MCF 10A (cell line): ENCODE measurements around the gene ABCG4. TPM values are rescaled to one million over a fixed set of nuclear protein-coding genes. Genes with fewer than 3 reads are reported as not detected.
"Not testable (repeated sequence)": the region's sequence is repeated elsewhere in the genome, so short reads cannot be mapped to it uniquely, and the experiment has no call there.

Experiments
- BruUV-seq: library from RNA; stranded (reverse); fragments of 400-500 nt; replicated peaks from 2 replicates; lab custom pipeline; 2021; lab: Mats Ljungman, UMichigan
- CTCF ChIA-PET: fragments of 300-600 bp; sonication (Branson Sonifier 250); formaldehyde crosslinking; extraction: SDS; loops from one replicate; lab custom pipeline; 2021; ENCODE audit warnings: antibody characterized with exemption, inconsistent platforms; lab: Yijun Ruan, JAX
- POLR2A ChIA-PET: fragments of 300-600, 350-650 bp; sonication (Branson Sonifier 250); formaldehyde crosslinking; extraction: SDS; loops from one replicate; lab custom pipeline; 2020; ENCODE audit warnings: antibody characterized with exemption, inconsistent platforms; lab: Yijun Ruan, JAX
- DNase-seq: peaks from one replicate; pipeline ENCODE4 v3.0.0-alpha.2; 2018; ENCODE audit not compliant: unreplicated experiment
- H3K27ac Mint-ChIP-seq: one replicate; pipeline ENCODE4 v1.8.0; 2022; ENCODE audit warnings: mild to moderate bottlenecking, low read depth, mixed read lengths; ENCODE audit not compliant: unreplicated experiment
- H3K27me3 Mint-ChIP-seq: one replicate; pipeline ENCODE4 v1.8.0; 2022; ENCODE audit warnings: mixed read lengths; ENCODE audit not compliant: insufficient read depth, unreplicated experiment
- H3K36me3 Mint-ChIP-seq: one replicate; pipeline ENCODE4 v1.8.0; 2022; ENCODE audit warnings: mild to moderate bottlenecking, moderate library complexity, mixed read lengths; ENCODE audit not compliant: insufficient read depth, unreplicated experiment
- H3K4me1 Mint-ChIP-seq: one replicate; pipeline ENCODE4 v1.8.0; 2022; ENCODE audit warnings: mixed read lengths; ENCODE audit not compliant: insufficient read depth, unreplicated experiment
- H3K4me3 Mint-ChIP-seq: one replicate; pipeline ENCODE4 v1.8.0; 2022; ENCODE audit warnings: mild to moderate bottlenecking, moderate library complexity, mixed read lengths; ENCODE audit not compliant: unreplicated experiment
- H3K9me3 Mint-ChIP-seq: one replicate; pipeline ENCODE4 v1.8.0; 2022; ENCODE audit warnings: mixed read lengths; ENCODE audit not compliant: unreplicated experiment
- CTCF ChIP-seq: fragments of 200-600 bp; IDR thresholded peaks from one replicate; pipeline ENCODE4 v1.8.0; 2022; ENCODE audit warnings: antibody characterized with exemption, mild to moderate bottlenecking; ENCODE audit not compliant: unreplicated experiment
- intact Hi-C: fragments of 100-400 bp; cut with micrococcal nuclease; formaldehyde crosslinking; loops from 2 replicates; pipeline ENCODE4 v1.14.1; 2022
- total RNA-seq: library from RNA; stranded (reverse); gene quantifications from 2 replicates; pipeline ENCODE4 v1.2.3, GENCODE V29; 2022

The ABCG4 gene
- total RNA-seq, 1 experiment from 2014 or later: not detected

DNA sequence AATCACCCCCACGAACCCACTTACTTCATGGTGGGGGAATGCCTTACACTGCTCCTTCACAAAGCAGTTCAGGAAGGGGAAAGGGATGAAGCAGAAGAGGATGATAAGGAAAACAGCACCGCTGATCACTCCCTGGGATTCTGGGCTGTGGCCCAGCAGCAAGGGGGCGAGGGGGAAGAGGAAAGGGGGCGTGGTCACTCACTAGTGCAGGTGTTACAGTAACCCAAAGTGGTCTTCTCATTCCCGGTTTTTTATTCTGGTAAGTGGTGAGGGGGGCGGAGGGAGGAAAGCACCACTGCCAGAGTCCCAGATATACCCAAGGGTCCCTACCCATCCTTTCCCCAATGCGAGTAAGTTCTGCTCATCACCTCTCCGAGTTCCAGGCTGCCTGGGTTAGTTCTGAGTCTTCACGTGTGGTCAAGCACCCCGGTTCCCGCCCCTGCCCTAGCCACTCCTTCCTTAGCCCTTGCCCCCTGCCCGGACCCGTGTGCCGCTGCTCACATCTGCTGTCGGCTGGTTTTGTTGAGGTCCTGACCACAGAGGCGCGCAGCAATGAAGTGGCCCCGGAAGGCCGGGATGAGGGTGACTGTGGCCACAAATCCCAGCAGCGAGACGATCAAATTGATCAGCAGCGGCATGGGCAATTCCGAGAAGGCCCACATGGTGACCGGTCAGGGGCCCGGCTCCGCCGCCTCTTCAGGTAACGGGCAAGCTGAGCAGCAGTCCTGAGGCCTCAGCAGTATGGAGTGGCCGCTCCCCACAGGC is 47.7 kb upstream of the ABCG4 start:
- peak; percentile 41 for DNase-seq
- ChIA-PET CTCF (interaction anchor here (0.6 to 1.6 kb wide), 5 partner anchors 9 to 272 kb away, joined by 3 to 6 read pairs (median 3); no protein-coding TSS in a partner anchor), POLR2A (interaction anchor here (0.6 to 9.3 kb wide), 20 partner anchors 7 to 336 kb away, joined by 3 to 149 read pairs (median 7); partner anchors contain the start of genes HINFP, HMBS, HYOU1 and MCAM)
- no peaks in the 10 kb centered on the region for H3K27me3 Mint-ChIP-seq
- H3K27ac Mint-ChIP-seq: peak overlapping the region; percentile 99
- H3K36me3 Mint-ChIP-seq: peaks cover 41% of the 10 kb centered on the region
- H3K4me1 Mint-ChIP-seq: peaks cover 16% of the 10 kb centered on the region
- no peaks in the 10 kb centered on the region for H3K9me3 Mint-ChIP-seq
- peak; percentile 8 for TF ChIP-seq CTCF
- H3K4me3 Mint-ChIP-seq: peak overlapping the region; percentile 78
- TSS peak; percentile 56 for BruUV-seq
- intact Hi-C loops: loop anchor here (2.0 to 10.0 kb wide), 5 partner anchors 20 to 184 kb away; partner anchors contain the start of genes HINFP, HYOU1, RPS25 and TRAPPC4

DNA sequence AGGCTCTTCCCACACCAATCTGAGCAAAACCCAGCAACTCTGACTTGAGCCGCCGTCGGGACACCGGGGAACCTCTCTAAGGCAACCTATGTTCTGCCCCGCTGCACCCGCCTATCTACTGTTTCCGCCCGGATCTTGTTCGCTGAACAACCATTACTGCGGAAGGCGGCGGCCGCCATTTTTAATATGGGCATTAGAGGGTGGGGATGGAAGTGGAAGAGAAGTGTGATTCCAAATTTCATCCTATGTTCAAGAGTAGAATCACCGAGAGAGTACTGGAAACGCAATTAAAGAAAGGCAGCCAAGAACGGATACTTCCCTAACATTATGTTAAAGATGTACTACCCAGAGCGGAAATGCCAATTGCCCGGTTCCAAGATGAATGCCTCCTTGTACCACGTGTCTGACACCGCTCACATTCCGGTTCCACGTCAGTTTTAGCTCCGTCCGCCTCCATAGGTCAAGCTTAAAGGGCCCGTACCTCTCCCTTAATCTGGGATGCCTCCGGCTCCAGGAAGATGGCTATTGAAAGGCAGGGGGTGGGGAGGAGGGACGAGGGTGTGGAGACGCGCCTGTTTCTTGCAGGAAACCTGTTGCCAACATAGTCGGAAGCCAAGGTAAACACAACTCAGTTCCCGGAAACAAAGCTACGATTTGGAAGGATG is 47.0 kb upstream of the ABCG4 start, which contains the start of gene DPAGT1:
DPAGT1 (minus strand) TSS at position 95 of the 665 bp plus-strand sequence. CDS start 198 bp downstream, outside the sequence.
- peak within 1 kb of the TSS; percentile 99 for H3K27ac Mint-ChIP-seq
- H3K4me1 Mint-ChIP-seq: peaks cover 16% of the 10 kb centered on the region
- peaks cover 34% of the 10 kb centered on the region for H3K36me3 Mint-ChIP-seq
- ChIA-PET POLR2A (interaction anchor here (0.6 to 9.3 kb wide), 33 partner anchors 8 to 410 kb away, joined by 3 to 149 read pairs (median 4); partner anchors contain the start of genes CBL, DDX6, HINFP and HMBS), CTCF (interaction anchor here (0.6 to 1.8 kb wide), 11 partner anchors 10 to 530 kb away, joined by 3 to 15 read pairs (median 4); no protein-coding TSS in a partner anchor)
- BruUV-seq: no TSS peak
- peak within 1 kb of the TSS; percentile 78 for H3K4me3 Mint-ChIP-seq
- DNase-seq: peak; percentile 99
- intact Hi-C loops: loop anchor here (1.0 to 10.0 kb wide), 6 partner anchors 19 to 183 kb away; partner anchors contain the start of genes HINFP, HYOU1, RPS25 and TRAPPC4
- H3K9me3 Mint-ChIP-seq: no peaks in the 10 kb centered on the region
- no peaks in the 10 kb centered on the region for H3K27me3 Mint-ChIP-seq
- TF ChIP-seq CTCF: no peak

GRCh38 chr11:119103161-119103664 is 45.6 kb upstream of the ABCG4 start:
- not testable (repeated sequence) for H3K27me3 Mint-ChIP-seq, DNase-seq, BruUV-seq, H3K9me3 Mint-ChIP-seq
- Mint-ChIP-seq H3K4me1 (peaks cover 17% of the 10 kb centered on the region), H3K27ac (peak overlapping the region; percentile 99), H3K4me3 (peak overlapping the region; percentile 78), H3K36me3 (peaks cover 21% of the 10 kb centered on the region)
- CTCF ChIA-PET: interaction anchor here (0.6 to 1.8 kb wide), 9 partner anchors 19 to 892 kb away, joined by 3 to 15 read pairs (median 4); no protein-coding TSS in a partner anchor
- intact Hi-C loops: loop anchor here (10.0 kb wide), 1 partner anchor 182 kb away; no protein-coding TSS in a partner anchor
- POLR2A ChIA-PET: interaction anchor here (0.6 to 9.3 kb wide), 15 partner anchors 9 to 312 kb away, joined by 3 to 149 read pairs (median 8); partner anchors contain the start of genes DDX6, HINFP, HMBS and NLRX1

DNA sequence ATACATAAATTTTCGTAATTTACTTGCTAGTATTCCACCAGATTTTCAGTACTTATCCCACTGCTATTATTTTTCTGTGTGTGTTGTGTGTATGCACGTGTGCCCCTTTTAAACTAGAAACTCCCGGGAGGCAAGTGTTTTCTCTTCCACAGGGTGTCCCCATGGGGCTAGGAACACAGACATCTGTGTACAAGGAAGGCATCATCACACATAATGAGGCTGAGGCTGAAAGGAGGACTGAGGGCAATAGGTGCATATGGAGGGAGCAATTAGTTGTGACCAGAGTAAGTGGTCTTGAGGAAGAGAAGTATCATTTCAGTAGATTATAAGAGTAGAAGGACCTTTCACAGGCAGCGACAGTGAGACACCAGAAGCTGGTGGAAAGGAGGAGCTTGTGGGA is 45.1 kb upstream of the ABCG4 start:
- DNase-seq: no peak
- peaks cover 15% of the 10 kb centered on the region for H3K36me3 Mint-ChIP-seq
- H3K4me3 Mint-ChIP-seq: peak overlapping the region; percentile 33
- H3K4me1 Mint-ChIP-seq: peaks cover 20% of the 10 kb centered on the region
- no TSS peak for BruUV-seq
- POLR2A ChIA-PET: interaction anchor here (2.2 to 9.3 kb wide), 3 partner anchors 17 to 86 kb away, joined by 22 to 149 read pairs (median 35); partner anchors contain the start of genes HINFP, RPS25, TRAPPC4 and VPS11
- intact Hi-C loops: loop anchor here (10.0 kb wide), 1 partner anchor 181 kb away; no protein-coding TSS in a partner anchor
- H3K9me3 Mint-ChIP-seq: no peaks in the 10 kb centered on the region
- peak overlapping the region; percentile 99 for H3K27ac Mint-ChIP-seq
- CTCF ChIA-PET: interaction anchor here (0.6 to 1.6 kb wide), 2 partner anchors 9 to 19 kb away, joined by 3 to 7 read pairs; no protein-coding TSS in a partner anchor
- no peak for TF ChIP-seq CTCF
- H3K27me3 Mint-ChIP-seq: no peaks in the 10 kb centered on the region
